GM12878 (cell line): Measurements from ENCODE around the gene ARHGAP30. TPM values are rescaled to one million over a fixed set of nuclear protein-coding genes. Genes with fewer than 3 reads are reported as not detected.

ENCODE experiments used
- ATAC-seq: fragments of 200-7000 bp; cut with Tn5 transposase; 3 replicates; pipeline ENCODE4 v1.9.1; 2020; ENCODE audit warnings: mild to moderate bottlenecking, moderate library complexity
- BruUV-seq: library from RNA; stranded (reverse); fragments of 400-500 nt; replicated peaks from 2 replicates; lab custom pipeline; 2021; lab: Mats Ljungman, UMichigan
- CTCF ChIA-PET: fragments of 300-600 bp; sonication (Branson Sonifier 250); formaldehyde crosslinking; extraction: SDS; loops from one replicate; lab custom pipeline; 2021; ENCODE audit warnings: inconsistent platforms; lab: Yijun Ruan, JAX
- POLR2A ChIA-PET: fragments of 350-600 bp; formaldehyde crosslinking; extraction: SDS; loops from one replicate; lab custom pipeline; 2021; ENCODE audit warnings: inconsistent platforms; lab: Charles Lee
- RAD21 ChIA-PET: fragments of 300-600 bp; sonication (Branson Sonifier 250); formaldehyde crosslinking; loops from one replicate; lab custom pipeline; 2023; ENCODE audit warnings: antibody characterized with exemption; ENCODE audit not compliant: unreplicated experiment; lab: Charles Lee
- SMC1A ChIA-PET: fragments of 300-600 bp; sonication (Branson Sonifier 250); formaldehyde crosslinking; loops from one replicate; lab custom pipeline; 2023; ENCODE audit not compliant: unreplicated experiment, uncharacterized antibody; lab: Charles Lee
- DNase-seq: peaks from one replicate; pipeline ENCODE4 v3.0.0-alpha.2; 2011; ENCODE audit warnings: low read depth, low spot score
- FAIRE-seq: peaks from 3 replicates; lab custom pipeline; 2011; peaks lifted over from hg19 to GRCh38; lab: Jason Lieb, UNC
- H2AFZ ChIP-seq: 2 replicates; pipeline ENCODE4 v1.6.0; 2011; ENCODE audit warnings: low read depth, low read length, control low read depth; ENCODE audit not compliant: control insufficient read depth
- H3K27ac ChIP-seq: 2 replicates; pipeline ENCODE4 v1.5.1; 2011; ENCODE audit warnings: control low read depth; ENCODE audit not compliant: control insufficient read depth, insufficient read depth
- H3K27me3 ChIP-seq, 2 experiments: replicated peaks in 1 of 2; 2 replicates each; pipeline versions ENCODE4 v1.6.0 to v1.6.1; 2011; ENCODE audit warnings: low read length in 1 of 2; ENCODE audit not compliant: control insufficient read depth in 2 of 2, insufficient read depth in 2 of 2
- H3K36me3 ChIP-seq, 2 experiments: 2 replicates each; pipeline ENCODE4 v1.5.1; 2011; ENCODE audit warnings: low read length in 1 of 2; ENCODE audit not compliant: control insufficient read depth in 2 of 2, insufficient read depth in 2 of 2
- H3K4me1 ChIP-seq: 2 replicates; pipeline ENCODE4 v1.6.1; 2011; ENCODE audit warnings: mild to moderate bottlenecking, low read length, moderate library complexity, mixed read lengths; ENCODE audit not compliant: control insufficient read depth, insufficient read depth
- H3K4me2 ChIP-seq: 2 replicates; pipeline ENCODE4 v1.6.0; 2011; ENCODE audit warnings: control low read depth; ENCODE audit not compliant: control insufficient read depth, insufficient read depth
- H3K4me3 ChIP-seq: fragments of 200-600 bp; sonication (generic); 2 replicates; pipeline ENCODE4 v1.5.1; 2016
- H3K79me2 ChIP-seq: 2 replicates; pipeline ENCODE4 v1.6.0; 2011; ENCODE audit warnings: low read length; ENCODE audit not compliant: control insufficient read depth, insufficient read depth
- H3K9ac ChIP-seq: 2 replicates; pipeline ENCODE4 v1.8.0; 2011; ENCODE audit warnings: low read length, control low read depth, mixed read lengths; ENCODE audit not compliant: control insufficient read depth, insufficient read depth
- H3K9me3 ChIP-seq: replicated peaks from 3 replicates; pipeline ENCODE4 v1.5.1; 2011; ENCODE audit warnings: mild to moderate bottlenecking, low read length; ENCODE audit not compliant: control insufficient read depth, insufficient read depth
- H4K20me1 ChIP-seq: 2 replicates; pipeline ENCODE4 v1.6.0; 2011; ENCODE audit not compliant: control insufficient read depth, insufficient read depth
- CTCF ChIP-seq, 3 experiments: IDR thresholded peaks in 2 of 3; conservative IDR thresholded peaks in 1 of 3; 2 replicates each; pipeline ENCODE4 v1.5.1; 2011; ENCODE audit warnings: low read depth in 3 of 3, low read length in 3 of 3, mild to moderate bottlenecking in 3 of 3, control low read depth in 2 of 3, moderate library complexity in 2 of 3, inconsistent platforms in 1 of 3, mixed read lengths in 1 of 3; ENCODE audit not compliant: control insufficient read depth in 2 of 3, insufficient read depth in 1 of 3; ENCODE audit errors: extremely low read depth in 1 of 3
- E2F4 ChIP-seq: IDR thresholded peaks from 2 replicates; pipeline ENCODE4 v1.6.1; 2012; ENCODE audit warnings: low read depth, low read length, improper control_type of control experiment
- FOXK2 ChIP-seq: fragments of 450-650 bp; IDR thresholded peaks from 2 replicates; pipeline ENCODE4 v1.6.1; 2017; ENCODE audit warnings: mild to moderate bottlenecking, moderate library complexity
- HCFC1 ChIP-seq: fragments of 150-350 bp; IDR thresholded peaks from 2 replicates; pipeline ENCODE4 v1.6.1; 2014; ENCODE audit warnings: low read length
- IKZF2 ChIP-seq, 2 experiments: fragments of 450-650 bp; IDR thresholded peaks; 2 replicates each; pipeline ENCODE4 v1.6.1; 2017; ENCODE audit warnings: mild to moderate bottlenecking in 2 of 2, moderate library complexity in 2 of 2
- JUNB ChIP-seq: IDR thresholded peaks from 2 replicates; pipeline ENCODE4 v1.6.1; 2016; ENCODE audit warnings: antibody characterized with exemption, mild to moderate bottlenecking
- JUND ChIP-seq: IDR thresholded peaks from 2 replicates; pipeline ENCODE4 v1.6.1; 2012; ENCODE audit warnings: low read depth, mild to moderate bottlenecking, low read length, improper control_type of control experiment, moderate library complexity
- MTA3 ChIP-seq: IDR thresholded peaks from 2 replicates; pipeline ENCODE4 v1.6.1; 2012; ENCODE audit warnings: low read length, inconsistent platforms, borderline replicate concordance
- MXI1 ChIP-seq: fragments of 150-350 bp; IDR thresholded peaks from 2 replicates; pipeline ENCODE4 v1.6.1; 2011; ENCODE audit warnings: low read depth, mild to moderate bottlenecking, inconsistent platforms, low read length, improper control_type of control experiment
- NR2C2 ChIP-seq: IDR thresholded peaks from 2 replicates; pipeline ENCODE4 v1.6.1; 2011; ENCODE audit warnings: borderline replicate concordance, low read depth; ENCODE audit not compliant: control insufficient read depth, insufficient read length
- PAX5 ChIP-seq: IDR thresholded peaks from 2 replicates; pipeline ENCODE4 v1.6.1; 2011; ENCODE audit warnings: low read depth, low read length, borderline replicate concordance
- POLR2A ChIP-seq: IDR thresholded peaks from 2 replicates; pipeline ENCODE4 v1.6.1; 2011; ENCODE audit warnings: low read depth, mild to moderate bottlenecking, low read length
- RAD51 ChIP-seq: fragments of 450-650 bp; IDR thresholded peaks from 2 replicates; pipeline ENCODE4 v1.6.1; 2016; ENCODE audit warnings: moderate library complexity, mild to moderate bottlenecking, inconsistent platforms
- RB1 ChIP-seq: fragments of 450-650 bp; formaldehyde crosslinking; IDR thresholded peaks from 2 replicates; pipeline ENCODE4 v1.6.1; 2017; ENCODE audit warnings: mild to moderate bottlenecking, borderline replicate concordance
- RELA ChIP-seq: fragments of 450-650 bp; IDR thresholded peaks from 2 replicates; pipeline ENCODE4 v1.8.0; 2014; ENCODE audit warnings: borderline replicate concordance; ENCODE audit not compliant: partially characterized antibody
- ZBTB11 ChIP-seq: fragments of 450-650 bp; formaldehyde crosslinking; IDR thresholded peaks from 2 replicates; pipeline ENCODE4 v1.5.0; 2022; ENCODE audit warnings: mild to moderate bottlenecking, missing genetic modification characterization
- WGBS: methylation state at CpG from one replicate; pipeline ENCODE4 v1.1.6; 2016; ENCODE audit warnings: low lambda C conversion rate; ENCODE audit not compliant: insufficient replicate concordance, insufficient coverage; ENCODE audit errors: missing lambda C conversion rate; 5-methylcytosine and 5-hydroxymethylcytosine counted together
- in situ Hi-C: fragments of 300-500 bp; cut with MboI; formaldehyde crosslinking; loops from 9 replicates; pipeline ENCODE4 v1.14.3; 2018; ENCODE audit warnings: mixed read lengths
- intact Hi-C: fragments of 100-400 bp; cut with micrococcal nuclease; formaldehyde crosslinking; loops from one replicate; pipeline ENCODE4 v1.14.2; 2022; ENCODE audit not compliant: unreplicated experiment
- polyA plus RNA-seq, 11 experiments: library from polyadenylated mRNA; depleted of rRNA in 4 of 11; unstranded in 6 of 11; stranded (reverse) in 5 of 11; fragments of >200 nt; fragmentation: Nextera tagmentation in 4 of 11; fragmentation: Illumina TruSeq in 1 of 11; extraction: Ambion mirVana in 4 of 11; extraction: Trizol in 1 of 11; gene quantifications; 1 replicate in 1 of 11; 2 replicates in 10 of 11; pipeline versions ENCODE4 v1.2.1 to v1.2.3, GENCODE V29; 2011 to 2016; ENCODE audit warnings: inconsistent platforms in 2 of 11, missing spikeins in 2 of 11, low read depth in 1 of 11
- total RNA-seq, 4 experiments: library from RNA; depleted of rRNA in 3 of 4; stranded (reverse); fragments of >200 nt in 3 of 4; fragmentation: Illumina TruSeq in 1 of 4; extraction: Trizol in 1 of 4; gene quantifications; 2 replicates each; pipeline versions ENCODE4 v1.2.1 to v1.2.3, GENCODE V29; 2013 to 2021

The ARHGAP30 gene
- total and polyA plus RNA-seq, 10 of the 15 experiments (the other 5 are each of a cell fraction or from before 2014, with no cell fraction given): 12.9 to 143 (median 76.3) TPM

- ATAC-seq (no peak), FAIRE-seq (no peak), DNase-seq (no peak)
- CTCF ChIA-PET: interaction anchor here (1.1 to 4.5 kb wide), 4 partner anchors 15 to 105 kb away, joined by 3 to 21 read pairs (median 4); no protein-coding TSS in a partner anchor
- SMC1A ChIA-PET: interaction anchor here (1.2 to 2.2 kb wide), 4 partner anchors 10 to 122 kb away, joined by 3 to 8 read pairs (median 4); partner anchors contain the start of gene F11R
- POLR2A ChIA-PET: interaction anchor here (0.7 to 2.0 kb wide), 3 partner anchors 13 to 192 kb away, joined by 3 to 8 read pairs (median 7); partner anchors contain the start of gene F11R
- 88% methylated on average over 3 of the region's 3 CpGs for WGBS
- H3K4me1 ChIP-seq: peaks cover 4% of the 10 kb centered on the region; the same call in 1 of the 2 replicates
- in situ Hi-C loops: no loop called here
- RAD21 ChIA-PET: interaction anchor here (0.7 to 1.3 kb wide), 5 partner anchors 15 to 387 kb away, joined by 3 to 5 read pairs (median 3); partner anchors contain the start of gene KLHDC9
- BruUV-seq: no TSS peak
- H3K9ac ChIP-seq: no peak overlapping the region
- no peak overlapping the region for H3K4me2 ChIP-seq
- H2AFZ ChIP-seq: no peak overlapping the region
- no peaks in the 10 kb centered on the region for H3K27me3 ChIP-seq
- no peak overlapping the region for H3K4me3 ChIP-seq
- peaks cover 1% of the 10 kb centered on the region; the same call in 1 of the 3 replicates for H3K9me3 ChIP-seq
- no peaks in the 10 kb centered on the region for H4K20me1 ChIP-seq
- peaks cover 4% of the 10 kb centered on the region for H3K79me2 ChIP-seq
- H3K36me3 ChIP-seq: no peaks in the 10 kb centered on the region
- intact Hi-C loops: no loop called here
- H3K27ac ChIP-seq: no peak overlapping the region
- TF ChIP-seq JUND: no peak
- TF ChIP-seq POLR2A: no peak
- no peak for TF ChIP-seq HCFC1
- no peak for TF ChIP-seq NR2C2
- TF ChIP-seq CTCF (IDR thresholded peaks at IDR 0.05 in 2 of 3, conservative IDR thresholded peaks at IDR 0.05 in 1 of 3; ENCODE audit: control insufficient read depth in 2 of 3, extremely low read depth in 1 of 3, insufficient read depth in 1 of 3, low read depth in 3 of 3, low read length in 3 of 3): no peak
- TF ChIP-seq JUNB: no peak
- TF ChIP-seq RAD51: no peak
- TF ChIP-seq MXI1: no peak
- no peak for TF ChIP-seq E2F4
- TF ChIP-seq MTA3: no peak
- TF ChIP-seq IKZF2 (IDR thresholded peaks at IDR 0.05): no peak
- TF ChIP-seq ZBTB11 (CRISPR knock-in tag): no peak
- no peak for TF ChIP-seq RELA
- no peak for TF ChIP-seq PAX5
- TF ChIP-seq RB1: no peak
- TF ChIP-seq FOXK2: no peak
These were observed 35.9 kb downstream of the ARHGAP30 start for GRCh38 chr1:161033751-161034150.
